HEK293 (cell line): ENCODE measurements around the gene PRUNE2.
"Not testable (repeated sequence)": the region's sequence is repeated elsewhere in the genome, so short reads cannot be mapped to it uniquely, and the experiment has no call there.

Experiments used
- CTCF ChIA-PET: fragments of 350-600 bp; formaldehyde crosslinking; extraction: SDS; loops from one replicate; lab custom pipeline; 2021; ENCODE audit warnings: antibody characterized with exemption; lab: Yijun Ruan, JAX
- POLR2A ChIA-PET: fragments of 300-600 bp; formaldehyde crosslinking; extraction: SDS; loops from one replicate; lab custom pipeline; 2020; ENCODE audit warnings: antibody characterized with exemption, inconsistent platforms; lab: Yijun Ruan, JAX
- H3K27ac ChIP-seq: fragments of 200-500 bp; sonication (Bioruptor generic); 2 replicates; pipeline ENCODE4 v1.5.1; 2014; ENCODE audit warnings: low read depth, low read length, control low read depth, inconsistent platforms; ENCODE audit errors: extremely low read depth
- H3K36me3 ChIP-seq, 2 experiments: fragments of 200-500 bp in 1 of 2; sonication (Bioruptor generic) in 1 of 2; 1 replicate in 1 of 2; 2 replicates in 1 of 2; pipeline ENCODE4 v1.5.1; 2014 to 2017; ENCODE audit warnings: inconsistent platforms in 2 of 2, low read length in 2 of 2; ENCODE audit not compliant: control insufficient read depth in 2 of 2, insufficient read depth in 1 of 2
- H3K4me1 ChIP-seq: fragments of 200-500 bp; sonication (Bioruptor generic); 2 replicates; pipeline ENCODE4 v1.5.1; 2014; ENCODE audit warnings: mild to moderate bottlenecking, low read length, inconsistent platforms; ENCODE audit not compliant: control insufficient read depth, insufficient read depth
- H3K4me3 ChIP-seq: 2 replicates; pipeline ENCODE4 v1.5.1; 2011; ENCODE audit warnings: low read depth, mild to moderate bottlenecking, control low read depth, low read length, moderate library complexity
- H3K9me3 ChIP-seq: fragments of 200-500 bp; sonication (Bioruptor generic); 2 replicates; pipeline ENCODE4 v1.5.1; 2014; ENCODE audit warnings: low read depth, low read length, inconsistent platforms; ENCODE audit not compliant: control insufficient read depth, insufficient read depth
- EGR2 ChIP-seq: fragments of 450-650 bp; formaldehyde crosslinking; IDR thresholded peaks from 2 replicates; pipeline ENCODE4 v1.5.1; 2016; ENCODE audit warnings: low read depth, missing biosample characterization, missing genetic modification characterization
- GLI2 ChIP-seq: fragments of 450-650 bp; formaldehyde crosslinking; IDR thresholded peaks from 2 replicates; pipeline ENCODE4; 2017; ENCODE audit warnings: missing biosample characterization, missing genetic modification characterization, low read depth, borderline replicate concordance
- HOXD13 ChIP-seq: sonication (generic); formaldehyde crosslinking; IDR thresholded peaks from 2 replicates; pipeline ENCODE4 v1.8.0; 2022; ENCODE audit warnings: missing genetic modification reagents, borderline replicate concordance
- KLF16 ChIP-seq: fragments of 450-650 bp; formaldehyde crosslinking; IDR thresholded peaks from 2 replicates; pipeline ENCODE4 v1.5.1; 2017; ENCODE audit warnings: missing biosample characterization, missing genetic modification characterization
- ZBTB1 ChIP-seq: fragments of 450-650 bp; formaldehyde crosslinking; IDR thresholded peaks from 2 replicates; pipeline ENCODE4 v1.5.1; 2016; ENCODE audit warnings: missing biosample characterization, missing genetic modification characterization
- ZBTB49 ChIP-seq: fragments of 450-650 bp; formaldehyde crosslinking; IDR thresholded peaks from 2 replicates; pipeline ENCODE4 v1.5.1; 2016; ENCODE audit warnings: missing biosample characterization, missing genetic modification characterization, low read depth
- ZEB2 ChIP-seq: fragments of 450-650 bp; formaldehyde crosslinking; IDR thresholded peaks from 2 replicates; pipeline ENCODE4 v1.5.1; 2016; ENCODE audit warnings: missing biosample characterization, missing genetic modification characterization
- ZNF133 ChIP-seq: fragments of 450-650 bp; formaldehyde crosslinking; IDR thresholded peaks from 2 replicates; pipeline ENCODE4 v1.5.1; 2016; ENCODE audit warnings: missing biosample characterization, missing genetic modification characterization
- ZNF146 ChIP-seq: fragments of 450-650 bp; formaldehyde crosslinking; IDR thresholded peaks from 2 replicates; pipeline ENCODE4 v1.5.1; 2016; ENCODE audit warnings: missing biosample characterization, missing genetic modification characterization
- ZNF19 ChIP-seq: fragments of 450-650 bp; formaldehyde crosslinking; IDR thresholded peaks from 2 replicates; pipeline ENCODE4; 2016; ENCODE audit warnings: missing biosample characterization, missing genetic modification characterization, low read depth
- ZNF311 ChIP-seq: fragments of 450-650 bp; formaldehyde crosslinking; IDR thresholded peaks from 2 replicates; pipeline ENCODE4 v1.5.1; 2017; ENCODE audit warnings: missing biosample characterization, missing genetic modification characterization, borderline replicate concordance
- ZNF416 ChIP-seq: fragments of 450-650 bp; formaldehyde crosslinking; IDR thresholded peaks from 2 replicates; pipeline ENCODE4 v1.5.1; 2016; ENCODE audit warnings: missing biosample characterization, missing genetic modification characterization
- ZNF596 ChIP-seq: fragments of 450-650 bp; IDR thresholded peaks from 2 replicates; pipeline ENCODE4 v1.5.0; 2018; ENCODE audit warnings: missing biosample characterization, mild to moderate bottlenecking, missing genetic modification characterization, moderate library complexity
- ZNF664 ChIP-seq: fragments of 450-650 bp; formaldehyde crosslinking; IDR thresholded peaks from 2 replicates; pipeline ENCODE4 v1.5.1; 2016; ENCODE audit warnings: missing biosample characterization, missing genetic modification characterization
- ZNF843 ChIP-seq: fragments of 450-650 bp; formaldehyde crosslinking; IDR thresholded peaks from 2 replicates; pipeline ENCODE4 v1.5.1; 2016; ENCODE audit warnings: missing biosample characterization, missing genetic modification characterization
- ZSCAN23 ChIP-seq: fragments of 450-650 bp; formaldehyde crosslinking; IDR thresholded peaks from 2 replicates; pipeline ENCODE4 v1.5.1; 2016; ENCODE audit warnings: missing biosample characterization, missing genetic modification characterization
- TF ChIP-seq, protein P1 (sequence below): fragments of 450-650 bp; formaldehyde crosslinking; IDR thresholded peaks from 2 replicates; pipeline ENCODE4 v1.5.1; 2016; ENCODE audit warnings: missing biosample characterization, missing genetic modification characterization, borderline replicate concordance
- TF ChIP-seq, protein P2 (sequence below): fragments of 450-650 bp; formaldehyde crosslinking; IDR thresholded peaks from 2 replicates; pipeline ENCODE4 v1.5.1; 2016; ENCODE audit warnings: missing biosample characterization, missing genetic modification characterization

Gene PRUNE2

DNA sequence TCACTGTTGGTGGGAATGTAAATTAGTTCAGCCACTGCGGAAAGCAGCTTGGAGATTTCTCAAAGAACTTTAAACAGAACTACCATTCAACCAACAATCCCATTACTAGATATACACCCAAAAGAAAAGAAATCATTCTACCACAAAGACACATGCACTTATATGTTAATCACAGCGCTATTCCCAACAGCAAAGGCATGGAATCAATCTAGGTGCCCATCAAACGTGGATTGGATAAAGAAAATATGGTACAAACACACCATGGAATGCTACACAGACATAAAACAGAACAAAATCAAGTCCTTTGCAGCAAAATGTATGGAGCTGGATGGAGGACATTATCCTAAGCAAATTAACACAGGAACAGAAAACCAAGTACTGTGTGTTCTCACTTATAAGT, 42.1 kb downstream of the PRUNE2 start:
- Histone ChIP-seq H3K36me3 (no peaks in the 10 kb centered on the region), H3K4me1 (no peaks in the 10 kb centered on the region), H3K4me3 (no peak overlapping the region), H3K9me3 (no peaks in the 10 kb centered on the region), H3K27ac (no peak overlapping the region)
- CTCF ChIA-PET, result interaction anchor here (0.6 kb wide), 1 partner anchor 21 kb away, joined by 3 read pairs; no protein-coding TSS in a partner anchor
- POLR2A ChIA-PET, result no interaction called here
- TF ChIP-seq HOXD13, result no peak

GRCh38 chr9:76859860-76860259, 46.1 kb downstream of the PRUNE2 start:
- ChIA-PET CTCF (no interaction called here), POLR2A (no interaction called here)
- TF ChIP-seq ZNF133 (tag by site-specific recombination), result no peak
- no peak for TF ChIP-seq GLI2
- no peak for TF ChIP-seq ZEB2
- no peak for TF ChIP-seq ZNF843
- no peak for TF ChIP-seq ZNF19
- no peak for TF ChIP-seq ZNF311
- no peak for TF ChIP-seq ZSCAN23 (tag by site-specific recombination)
- no peak for TF ChIP-seq ZBTB49 (tag by site-specific recombination)
- no peak for TF ChIP-seq KLF16 (tag by site-specific recombination)
- no peak for TF ChIP-seq ZNF416 (tag by site-specific recombination)
- no peak for TF ChIP-seq ZNF596
- TF ChIP-seq EGR2 (tag by site-specific recombination), result no peak
- TF ChIP-seq, protein P1, sequence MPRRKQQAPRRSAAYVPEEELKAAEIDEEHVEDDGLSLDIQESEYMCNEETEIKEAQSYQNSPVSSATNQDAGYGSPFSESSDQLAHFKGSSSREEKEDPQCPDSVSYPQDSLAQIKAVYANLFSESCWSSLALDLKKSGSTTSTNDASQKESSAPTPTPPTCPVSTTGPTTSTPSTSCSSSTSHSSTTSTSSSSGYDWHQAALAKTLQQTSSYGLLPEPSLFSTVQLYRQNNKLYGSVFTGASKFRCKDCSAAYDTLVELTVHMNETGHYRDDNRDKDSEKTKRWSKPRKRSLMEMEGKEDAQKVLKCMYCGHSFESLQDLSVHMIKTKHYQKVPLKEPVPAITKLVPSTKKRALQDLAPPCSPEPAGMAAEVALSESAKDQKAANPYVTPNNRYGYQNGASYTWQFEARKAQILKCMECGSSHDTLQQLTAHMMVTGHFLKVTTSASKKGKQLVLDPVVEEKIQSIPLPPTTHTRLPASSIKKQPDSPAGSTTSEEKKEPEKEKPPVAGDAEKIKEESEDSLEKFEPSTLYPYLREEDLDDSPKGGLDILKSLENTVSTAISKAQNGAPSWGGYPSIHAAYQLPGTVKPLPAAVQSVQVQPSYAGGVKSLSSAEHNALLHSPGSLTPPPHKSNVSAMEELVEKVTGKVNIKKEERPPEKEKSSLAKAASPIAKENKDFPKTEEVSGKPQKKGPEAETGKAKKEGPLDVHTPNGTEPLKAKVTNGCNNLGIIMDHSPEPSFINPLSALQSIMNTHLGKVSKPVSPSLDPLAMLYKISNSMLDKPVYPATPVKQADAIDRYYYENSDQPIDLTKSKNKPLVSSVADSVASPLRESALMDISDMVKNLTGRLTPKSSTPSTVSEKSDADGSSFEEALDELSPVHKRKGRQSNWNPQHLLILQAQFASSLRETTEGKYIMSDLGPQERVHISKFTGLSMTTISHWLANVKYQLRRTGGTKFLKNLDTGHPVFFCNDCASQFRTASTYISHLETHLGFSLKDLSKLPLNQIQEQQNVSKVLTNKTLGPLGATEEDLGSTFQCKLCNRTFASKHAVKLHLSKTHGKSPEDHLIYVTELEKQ (tag by site-specific recombination), result no peak
- no peak for TF ChIP-seq ZNF664 (tag by site-specific recombination)
- no peak for TF ChIP-seq ZBTB1 (tag by site-specific recombination)
- H3K4me3 ChIP-seq, result no peak overlapping the region
- H3K36me3 ChIP-seq, result no peaks in the 10 kb centered on the region
- H3K9me3 ChIP-seq, result no peaks in the 10 kb centered on the region
- no peak overlapping the region for H3K27ac ChIP-seq
- H3K4me1 ChIP-seq, result no peaks in the 10 kb centered on the region

GRCh38 chr9:76858248-76858647, 47.7 kb downstream of the PRUNE2 start:
- H3K36me3 ChIP-seq, POLR2A ChIA-PET, H3K4me3 ChIP-seq, H3K9me3 ChIP-seq, H3K4me1 ChIP-seq, CTCF ChIA-PET, H3K27ac ChIP-seq: not testable (repeated sequence)
- TF ChIP-seq ZNF146, result peak; percentile 90
- TF ChIP-seq, protein P2, sequence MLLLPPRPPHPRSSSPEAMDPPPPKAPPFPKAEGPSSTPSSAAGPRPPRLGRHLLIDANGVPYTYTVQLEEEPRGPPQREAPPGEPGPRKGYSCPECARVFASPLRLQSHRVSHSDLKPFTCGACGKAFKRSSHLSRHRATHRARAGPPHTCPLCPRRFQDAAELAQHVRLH, result peak; percentile 79; the same call in 1 of the 2 replicates
